NT2/D1 (cell line): ENCODE data around the gene ASIC2.

ENCODE experiments used
- SUZ12 ChIP-seq: IDR thresholded peaks from 2 replicates; pipeline ENCODE4 v1.6.1; 2011; ENCODE audit not compliant: insufficient read length, insufficient read depth; ENCODE audit errors: extremely low read depth
- YY1 ChIP-seq: IDR thresholded peaks from 2 replicates; pipeline ENCODE4 v1.6.1; 2011; ENCODE audit not compliant: insufficient read length, insufficient read depth
- ZNF274 ChIP-seq: IDR thresholded peaks from 2 replicates; pipeline ENCODE4 v1.6.1; 2011; ENCODE audit warnings: mild to moderate bottlenecking, low read depth, low read length

GRCh38 chr17:33291248-33292200 lies 1.6 kb downstream of the ASIC2 start:
- TF ChIP-seq ZNF274 (no peak), YY1 (no peak), SUZ12 (no peak)
